Fibroblast of lung (primary cell): ENCODE measurements around the gene TMBIM6.

ENCODE experiments used
- CTCF ChIP-seq, 2 donors: IDR thresholded peaks in 1 of 2; conservative IDR thresholded peaks in 1 of 2; 1 replicate in 1 of 2; 2 replicates in 1 of 2; pipeline ENCODE4 v1.5.1; 2011 to 2012; ENCODE audit warnings: low read length in 2 of 2, control low read depth in 1 of 2, inconsistent platforms in 1 of 2, low read depth in 1 of 2, mild to moderate bottlenecking in 1 of 2
- EZH2 ChIP-seq: IDR thresholded peaks from 2 replicates; pipeline ENCODE4 v1.5.1; 2012; ENCODE audit warnings: low read length, control low read depth, mild to moderate bottlenecking; ENCODE audit errors: missing control alignments

- TF ChIP-seq CTCF (conservative IDR thresholded peaks at IDR 0.05 in 1 of 2, IDR thresholded peaks at IDR 0.05 in 1 of 2; ENCODE audit: low read depth in 1 of 2, low read length in 2 of 2) (no peak), EZH2 (no peak)
Observed at GRCh38 chr12:49697808-49698207, 43.5 kb upstream of the TMBIM6 start.
